ENCODE data around the gene FGB. TPM values are rescaled to one million over a fixed set of nuclear protein-coding genes. Genes with fewer than 3 reads are reported as not detected.

FGB gene
- total RNA-seq, 4 donors from 2014 or later = 17.9 to 40.2 TPM; not detected in 2

DNA sequence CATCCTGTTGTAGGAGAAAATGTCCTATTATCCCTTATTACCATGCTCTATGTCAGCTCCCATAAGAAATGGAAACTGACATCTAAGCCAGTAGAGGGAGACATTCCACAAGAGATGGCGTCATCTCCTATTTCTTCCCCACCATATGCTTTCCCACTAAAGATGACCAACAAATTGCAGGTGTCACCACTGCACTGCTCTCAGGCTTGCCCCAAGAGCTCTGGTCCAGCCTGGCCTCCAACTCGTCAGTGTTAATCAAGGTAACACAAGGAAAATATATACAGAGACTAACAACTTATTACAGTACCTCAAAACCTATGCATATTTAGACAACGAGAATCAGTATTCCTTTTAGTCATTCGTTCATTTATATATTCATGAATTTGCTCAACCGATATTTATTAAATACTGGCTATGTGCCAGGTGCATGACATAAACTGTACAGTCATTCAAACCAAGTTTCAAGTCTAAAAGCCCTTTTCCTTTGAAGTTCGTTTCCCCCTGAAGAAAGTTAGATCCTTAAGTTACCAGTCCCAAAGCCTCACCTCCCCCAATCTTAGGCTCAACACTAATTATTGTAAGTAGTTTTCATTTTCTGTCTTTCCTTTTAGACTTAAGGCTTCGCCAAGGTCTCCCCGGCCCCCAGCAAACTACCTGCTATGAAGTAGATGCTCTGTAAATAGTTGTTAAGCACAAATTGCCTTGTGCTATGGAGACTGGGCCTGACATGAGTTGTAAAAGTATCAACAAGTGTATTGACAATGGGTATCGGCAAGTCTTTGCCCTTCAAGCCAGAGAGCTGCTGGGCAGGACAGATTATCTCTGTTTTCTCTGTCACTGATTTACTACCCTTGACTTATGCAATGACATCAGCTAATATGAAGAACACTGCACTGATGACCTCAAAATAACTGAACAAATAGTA lies 3.1 kb upstream of the FGB start:
- ATAC-seq = no peak
- in situ Hi-C loops (cut with MboI; ENCODE audit: low sequenced_read_pairs in 4 of 4) (loop anchor here in 3 of 4 donors (10.0 to 25.0 kb wide), 2 partner anchors 803 to 815 kb away; partner anchors contain the start of gene MAP9 (in 2 of the 3)), intact Hi-C loops (cut with DNase I; ENCODE audit: low total_unique reads) (no loop called here)
- Histone ChIP-seq H3K27me3 (no peaks in the 10 kb centered on the region), H3K4me1 (no peaks in the 10 kb centered on the region), H3K27ac (no peak overlapping the region), H3K9me3 (no peaks in the 10 kb centered on the region), H3K4me3 (no peak overlapping the region), H3K36me3 (no peaks in the 10 kb centered on the region)
- DNase-seq = no peak
- no peak for TF ChIP-seq POLR2A (IDR thresholded peaks at IDR 0.05)
- TF ChIP-seq, protein P1, sequence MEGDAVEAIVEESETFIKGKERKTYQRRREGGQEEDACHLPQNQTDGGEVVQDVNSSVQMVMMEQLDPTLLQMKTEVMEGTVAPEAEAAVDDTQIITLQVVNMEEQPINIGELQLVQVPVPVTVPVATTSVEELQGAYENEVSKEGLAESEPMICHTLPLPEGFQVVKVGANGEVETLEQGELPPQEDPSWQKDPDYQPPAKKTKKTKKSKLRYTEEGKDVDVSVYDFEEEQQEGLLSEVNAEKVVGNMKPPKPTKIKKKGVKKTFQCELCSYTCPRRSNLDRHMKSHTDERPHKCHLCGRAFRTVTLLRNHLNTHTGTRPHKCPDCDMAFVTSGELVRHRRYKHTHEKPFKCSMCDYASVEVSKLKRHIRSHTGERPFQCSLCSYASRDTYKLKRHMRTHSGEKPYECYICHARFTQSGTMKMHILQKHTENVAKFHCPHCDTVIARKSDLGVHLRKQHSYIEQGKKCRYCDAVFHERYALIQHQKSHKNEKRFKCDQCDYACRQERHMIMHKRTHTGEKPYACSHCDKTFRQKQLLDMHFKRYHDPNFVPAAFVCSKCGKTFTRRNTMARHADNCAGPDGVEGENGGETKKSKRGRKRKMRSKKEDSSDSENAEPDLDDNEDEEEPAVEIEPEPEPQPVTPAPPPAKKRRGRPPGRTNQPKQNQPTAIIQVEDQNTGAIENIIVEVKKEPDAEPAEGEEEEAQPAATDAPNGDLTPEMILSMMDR (IDR thresholded peaks at IDR 0.05 in 4 of 5, conservative IDR thresholded peaks at IDR 0.05 in 1 of 5) = no peak

DNA sequence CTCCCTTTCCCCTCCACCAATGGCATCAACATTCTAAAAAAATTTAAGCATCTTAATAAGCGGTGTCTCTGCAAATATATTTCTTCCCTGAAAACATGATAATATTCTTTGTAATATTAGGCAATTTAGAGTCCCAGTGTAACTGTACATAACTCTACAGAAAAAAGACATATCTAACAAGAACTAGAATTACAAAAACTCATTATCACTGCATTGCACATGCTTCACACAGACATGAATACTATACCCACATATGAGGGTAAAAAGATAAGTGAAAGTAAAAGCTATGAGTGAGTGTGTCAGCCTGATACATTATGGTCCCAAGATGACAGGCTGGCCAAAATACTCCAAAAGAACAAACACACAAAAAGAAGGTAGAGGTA lies 2.4 kb upstream of the FGB start:
- TF ChIP-seq, protein P1 (IDR thresholded peaks at IDR 0.05 in 4 of 5, conservative IDR thresholded peaks at IDR 0.05 in 1 of 5) = no peak
- no peak for TF ChIP-seq POLR2A (IDR thresholded peaks at IDR 0.05)
- no peaks in the 10 kb centered on the region for H3K9me3 ChIP-seq
- DNase-seq (no peak), ATAC-seq (no peak)
- H3K36me3 ChIP-seq = no peaks in the 10 kb centered on the region
- H3K4me3 ChIP-seq = no peak overlapping the region
- H3K4me1 ChIP-seq = no peaks in the 10 kb centered on the region
- H3K27me3 ChIP-seq = no peaks in the 10 kb centered on the region
- no peak overlapping the region for H3K27ac ChIP-seq
- in situ Hi-C loops (cut with MboI; ENCODE audit: low sequenced_read_pairs in 4 of 4) = loop anchor here in 1 of 4 donors (25.0 kb wide), 1 partner anchor 802 kb away; no protein-coding TSS in a partner anchor
- intact Hi-C loops (cut with DNase I; ENCODE audit: low total_unique reads) = no loop called here

DNA sequence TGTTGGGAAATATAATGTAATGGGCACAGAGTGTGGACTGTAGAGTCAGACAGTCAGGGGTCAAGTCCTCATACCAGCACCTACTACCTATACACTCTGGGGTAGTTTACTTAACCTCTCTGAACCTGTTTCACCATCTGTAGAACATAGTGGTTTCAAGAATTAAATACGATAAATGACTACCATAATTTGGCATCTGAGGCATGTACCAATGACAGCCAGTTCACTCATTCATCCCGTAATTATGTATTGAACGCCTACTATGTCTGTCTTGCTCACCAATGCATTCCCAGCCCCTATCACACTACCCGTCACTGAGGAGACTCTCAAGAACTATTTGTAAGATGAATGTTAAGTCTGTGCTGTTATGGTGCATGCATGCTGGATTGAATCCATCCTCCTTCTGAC lies 2.0 kb upstream of the FGB start:
- ATAC-seq = no peak
- Histone ChIP-seq H3K4me1 (no peaks in the 10 kb centered on the region), H3K9me3 (no peaks in the 10 kb centered on the region), H3K4me3 (no peak overlapping the region), H3K36me3 (no peaks in the 10 kb centered on the region), H3K27me3 (no peaks in the 10 kb centered on the region), H3K27ac (no peak overlapping the region)
- TF ChIP-seq, protein P1 (IDR thresholded peaks at IDR 0.05 in 4 of 5, conservative IDR thresholded peaks at IDR 0.05 in 1 of 5) = no peak
- no peak for TF ChIP-seq POLR2A (IDR thresholded peaks at IDR 0.05)
- in situ Hi-C loops (cut with MboI; ENCODE audit: low sequenced_read_pairs in 4 of 4) = loop anchor here in 1 of 4 donors (25.0 kb wide), 1 partner anchor 801 kb away; no protein-coding TSS in a partner anchor
- intact Hi-C loops (cut with DNase I; ENCODE audit: low total_unique reads) = no loop called here
- no peak for DNase-seq

DNA sequence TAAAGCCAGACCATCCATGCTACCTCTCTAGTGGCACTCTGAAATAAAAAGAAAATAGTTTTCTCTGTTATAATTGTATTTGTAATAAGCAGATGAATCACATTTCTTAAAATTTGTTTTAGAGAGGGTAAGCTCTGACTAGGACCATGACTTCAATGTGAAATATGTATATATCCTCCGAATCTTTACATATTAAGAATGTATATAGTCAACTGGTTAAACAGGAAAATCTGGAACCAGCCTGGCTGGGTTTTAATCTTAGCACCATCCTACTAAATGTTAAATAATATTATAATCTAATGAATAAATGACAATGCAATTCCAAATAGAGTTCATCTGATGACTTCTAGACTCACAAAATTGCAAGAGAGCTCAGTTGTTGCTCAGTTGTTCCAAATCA lies 1.5 kb downstream of the FGB start:
- Histone ChIP-seq H3K27ac (no peak overlapping the region), H3K9me3 (no peaks in the 10 kb centered on the region), H3K4me3 (no peak overlapping the region), H3K36me3 (no peaks in the 10 kb centered on the region), H3K4me1 (no peaks in the 10 kb centered on the region), H3K27me3 (no peaks in the 10 kb centered on the region)
- no peak for ATAC-seq
- in situ Hi-C loops (cut with MboI; ENCODE audit: low sequenced_read_pairs in 4 of 4) (loop anchor here in 1 of 4 donors (25.0 kb wide), 1 partner anchor 798 kb away; no protein-coding TSS in a partner anchor), intact Hi-C loops (cut with DNase I; ENCODE audit: low total_unique reads) (no loop called here)
- DNase-seq = no peak
- TF ChIP-seq, protein P1 (IDR thresholded peaks at IDR 0.05 in 4 of 5, conservative IDR thresholded peaks at IDR 0.05 in 1 of 5) = no peak
- no peak for TF ChIP-seq POLR2A (IDR thresholded peaks at IDR 0.05)

Data from gastrocnemius medialis (tissue), 4 donors.